GM23338 (cell line): ENCODE data around the gene CTNNAL1. TPM values are rescaled to one million over a fixed set of nuclear protein-coding genes. Genes with fewer than 3 reads are reported as not detected.
"Not testable (repeated sequence)": the region's sequence is repeated elsewhere in the genome, so short reads cannot be mapped to it uniquely, and the experiment has no call there.

Experiments used
- ATAC-seq: fragments of 200-7000 bp; cut with Tn5 transposase; 3 replicates; pipeline ENCODE4 v1.9.1; 2020
- DNase-seq: peaks from one replicate; pipeline ENCODE4 v3.0.0-alpha.2; 2015; ENCODE audit warnings: low spot score
- H2AFZ ChIP-seq: fragments of 200-600 bp; sonication (generic); 2 replicates; pipeline ENCODE4 v1.8.0; 2016; ENCODE audit warnings: antibody characterized with exemption, mild to moderate bottlenecking, moderate library complexity
- H3F3A ChIP-seq: fragments of 200-600 bp; sonication (generic); replicated peaks from 2 replicates; pipeline ENCODE4 v1.8.0; 2017; ENCODE audit warnings: antibody characterized with exemption, mixed run types, low read depth
- H3K27ac ChIP-seq: fragments of 200-600 bp; sonication (generic); 2 replicates; pipeline ENCODE4 v1.6.1; 2016; ENCODE audit warnings: low read depth
- H3K27me3 ChIP-seq: fragments of 200-600 bp; sonication (generic); 2 replicates; pipeline ENCODE4 v1.8.0; 2016; ENCODE audit warnings: mild to moderate bottlenecking, mixed run types, moderate library complexity; ENCODE audit not compliant: insufficient read depth
- H3K36me3 ChIP-seq: fragments of 200-600 bp; sonication (generic); 2 replicates; pipeline ENCODE4 v1.8.0; 2016; ENCODE audit warnings: mild to moderate bottlenecking; ENCODE audit not compliant: insufficient read depth
- H3K4me1 ChIP-seq: fragments of 200-600 bp; sonication (generic); 2 replicates; pipeline ENCODE4 v1.8.0; 2016; ENCODE audit warnings: mild to moderate bottlenecking, moderate library complexity; ENCODE audit not compliant: insufficient read depth
- H3K4me2 ChIP-seq: fragments of 200-600 bp; sonication (generic); 2 replicates; pipeline ENCODE4 v1.7.1; 2017; ENCODE audit warnings: mixed run types
- H3K4me3 ChIP-seq: fragments of 200-600 bp; sonication (generic); 2 replicates; pipeline ENCODE4 v1.6.1; 2016; ENCODE audit warnings: mixed run types
- H3K79me2 ChIP-seq: fragments of 200-600 bp; sonication (generic); replicated peaks from 2 replicates; pipeline ENCODE4 v1.8.0; 2017; ENCODE audit warnings: mild to moderate bottlenecking; ENCODE audit not compliant: insufficient read depth
- H3K9me2 ChIP-seq: fragments of 200-600 bp; sonication (generic); 2 replicates; pipeline ENCODE4 v1.8.0; 2017; ENCODE audit not compliant: insufficient read depth
- H4K20me1 ChIP-seq: fragments of 200-600 bp; sonication (generic); replicated peaks from 2 replicates; pipeline ENCODE4 v1.8.0; 2017; ENCODE audit warnings: mild to moderate bottlenecking; ENCODE audit not compliant: insufficient read depth
- H3K27ac Mint-ChIP-seq: 2 replicates; pipeline ENCODE4 v1.8.0; 2020; ENCODE audit warnings: inconsistent platforms, mild to moderate bottlenecking, moderate library complexity, mixed read lengths
- H3K27me3 Mint-ChIP-seq: 3 replicates; pipeline ENCODE4 v1.8.0; 2022; ENCODE audit warnings: low read depth, mild to moderate bottlenecking, moderate library complexity, mixed read lengths, inconsistent platforms; ENCODE audit not compliant: insufficient read depth, poor library complexity
- H3K36me3 Mint-ChIP-seq: 3 replicates; pipeline ENCODE4 v1.8.0; 2021; ENCODE audit warnings: low read depth, mild to moderate bottlenecking, inconsistent platforms, moderate library complexity, mixed read lengths
- H3K4me1 Mint-ChIP-seq: 3 replicates; pipeline ENCODE4 v1.8.0; 2020; ENCODE audit warnings: mild to moderate bottlenecking, inconsistent platforms, mixed read lengths
- H3K4me3 Mint-ChIP-seq: 3 replicates; pipeline ENCODE4 v1.8.0; 2021; ENCODE audit warnings: moderate library complexity, mild to moderate bottlenecking, inconsistent platforms, mixed read lengths
- H3K9me3 Mint-ChIP-seq: 3 replicates; pipeline ENCODE4 v1.8.0; 2020; ENCODE audit warnings: moderate library complexity, mild to moderate bottlenecking, inconsistent platforms, mixed read lengths
- CREB1 ChIP-seq: fragments of 250-450 bp; sonication (Bioruptor Pico); IDR thresholded peaks from 2 replicates; pipeline ENCODE4 v1.5.0; 2020; ENCODE audit warnings: low read depth, mild to moderate bottlenecking, moderate library complexity
- EZH2 ChIP-seq: fragments of 200-600 bp; sonication (generic); IDR thresholded peaks from one replicate; pipeline ENCODE4 v1.8.0; 2017; ENCODE audit warnings: antibody characterized with exemption, mild to moderate bottlenecking, low read depth; ENCODE audit not compliant: unreplicated experiment
- EZH2phosphoT487 ChIP-seq: fragments of 200-600 bp; sonication (generic); IDR thresholded peaks from one replicate; pipeline ENCODE4 v1.8.1; 2018; ENCODE audit warnings: antibody characterized with exemption; ENCODE audit not compliant: unreplicated experiment
- JUNB ChIP-seq: IDR thresholded peaks from one replicate; pipeline ENCODE4 v1.6.1; 2016; ENCODE audit warnings: antibody characterized with exemption; ENCODE audit not compliant: unreplicated experiment
- POLR2AphosphoS5 ChIP-seq: IDR thresholded peaks from 2 replicates; pipeline ENCODE4 v1.6.1; 2016; ENCODE audit warnings: antibody characterized with exemption, low read depth
- STAT1 ChIP-seq: IDR thresholded peaks from one replicate; pipeline ENCODE4 v1.6.1; 2016; ENCODE audit warnings: antibody characterized with exemption; ENCODE audit not compliant: unreplicated experiment
- ZNF114 ChIP-seq: fragments of 250-450 bp; sonication (Bioruptor Pico); IDR thresholded peaks from 2 replicates; pipeline ENCODE4 v1.5.0; 2020; ENCODE audit warnings: mild to moderate bottlenecking, moderate library complexity
- ZNF331 ChIP-seq: fragments of 250-450 bp; sonication (Bioruptor Pico); IDR thresholded peaks from 2 replicates; pipeline ENCODE4 v1.5.0; 2020; ENCODE audit warnings: low read depth, mild to moderate bottlenecking, moderate library complexity
- ZNF462 ChIP-seq: fragments of 250-450 bp; sonication (Bioruptor Pico); IDR thresholded peaks from 2 replicates; pipeline ENCODE4 v1.5.0; 2020; ENCODE audit warnings: mild to moderate bottlenecking, moderate library complexity
- polyA plus RNA-seq: library from polyadenylated mRNA; unstranded; fragments of >200 nt; fragmentation: Nextera tagmentation; extraction: Ambion mirVana; gene quantifications from 2 replicates; pipeline ENCODE4 v1.2.1, GENCODE V29; 2016
- total RNA-seq: library from RNA; depleted of rRNA; stranded (reverse); fragments of >200 nt; shearing (Covaris generic); gene quantifications from 2 replicates; pipeline ENCODE4 v1.2.3, GENCODE V29; 2014
- TF ChIP-seq, protein P1 (sequence below): IDR thresholded peaks from one replicate; pipeline ENCODE4 v1.6.1; 2018; ENCODE audit warnings: antibody characterized with exemption; ENCODE audit not compliant: unreplicated experiment
- TF ChIP-seq, protein P2 (sequence below): IDR thresholded peaks from 2 replicates; pipeline ENCODE4 v1.6.1; 2016; ENCODE audit warnings: antibody characterized with exemption

Gene CTNNAL1
- total and polyA plus RNA-seq, 2 experiments from 2014 or later: 63.0 to 211 TPM

DNA sequence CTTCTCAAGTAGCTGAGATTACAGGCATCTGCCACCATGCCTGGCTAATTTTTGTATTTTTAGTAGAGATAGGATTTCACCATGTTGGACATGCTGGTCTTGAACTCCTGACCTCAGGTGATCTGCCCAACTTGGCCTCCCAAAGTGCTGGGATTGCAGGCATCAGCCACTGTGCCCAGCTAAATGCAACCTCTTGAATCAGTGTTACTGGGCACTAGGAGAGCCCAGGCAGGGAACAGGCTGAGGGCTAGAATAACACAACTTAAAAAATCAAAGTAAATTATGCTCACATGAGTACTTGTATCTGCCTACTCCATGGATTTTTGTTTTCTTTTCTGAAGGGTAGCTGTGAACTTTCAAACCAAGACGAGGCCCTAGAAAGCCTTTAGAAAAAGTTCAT is 92.9 kb downstream of the CTNNAL1 start:
- not testable (repeated sequence) for H3K9me3 Mint-ChIP-seq, H3K79me2 ChIP-seq, H3K27me3 Mint-ChIP-seq, H2AFZ ChIP-seq, ATAC-seq, H3K9me2 ChIP-seq, H3K4me2 ChIP-seq, H3K4me3 ChIP-seq, H3F3A ChIP-seq, H3K4me3 Mint-ChIP-seq, DNase-seq, H3K4me1 Mint-ChIP-seq, H4K20me1 ChIP-seq, H3K4me1 ChIP-seq, H3K27ac ChIP-seq, H3K27me3 ChIP-seq, H3K27ac Mint-ChIP-seq
- peaks cover 43% of the 10 kb centered on the region for H3K36me3 ChIP-seq
- H3K36me3 Mint-ChIP-seq: peaks cover 45% of the 10 kb centered on the region; the same call in 2 of the 3 replicates

- Mint-ChIP-seq H3K27ac (no peak overlapping the region), H3K4me3 (no peak overlapping the region), H3K36me3 (peaks cover 46% of the 10 kb centered on the region; the same call in 2 of the 3 replicates), H3K27me3 (no peaks in the 10 kb centered on the region), H3K4me1 (no peaks in the 10 kb centered on the region), H3K9me3 (no peaks in the 10 kb centered on the region)
- Histone ChIP-seq H3K36me3 (peaks cover 46% of the 10 kb centered on the region), H2AFZ (no peak overlapping the region), H3K4me2 (no peak overlapping the region), H3K9me2 (no peaks in the 10 kb centered on the region), H3K27ac (no peak overlapping the region), H3K79me2 (no peaks in the 10 kb centered on the region), H3K4me1 (no peaks in the 10 kb centered on the region), H4K20me1 (peaks cover 3% of the 10 kb centered on the region), H3F3A (no peaks in the 10 kb centered on the region), H3K4me3 (no peak overlapping the region), H3K27me3 (no peaks in the 10 kb centered on the region)
- ATAC-seq: no peak
- peak; percentile 7 for DNase-seq
- TF ChIP-seq CREB1 (CRISPR knock-in tag) (no peak), EZH2phosphoT487 (no peak), EZH2 (no peak), ZNF331 (CRISPR knock-in tag) (no peak), JUNB (no peak), STAT1 (no peak), ZNF114 (CRISPR knock-in tag) (no peak), POLR2AphosphoS5 (no peak), ZNF462 (CRISPR knock-in tag) (no peak)
- TF ChIP-seq, protein P1, sequence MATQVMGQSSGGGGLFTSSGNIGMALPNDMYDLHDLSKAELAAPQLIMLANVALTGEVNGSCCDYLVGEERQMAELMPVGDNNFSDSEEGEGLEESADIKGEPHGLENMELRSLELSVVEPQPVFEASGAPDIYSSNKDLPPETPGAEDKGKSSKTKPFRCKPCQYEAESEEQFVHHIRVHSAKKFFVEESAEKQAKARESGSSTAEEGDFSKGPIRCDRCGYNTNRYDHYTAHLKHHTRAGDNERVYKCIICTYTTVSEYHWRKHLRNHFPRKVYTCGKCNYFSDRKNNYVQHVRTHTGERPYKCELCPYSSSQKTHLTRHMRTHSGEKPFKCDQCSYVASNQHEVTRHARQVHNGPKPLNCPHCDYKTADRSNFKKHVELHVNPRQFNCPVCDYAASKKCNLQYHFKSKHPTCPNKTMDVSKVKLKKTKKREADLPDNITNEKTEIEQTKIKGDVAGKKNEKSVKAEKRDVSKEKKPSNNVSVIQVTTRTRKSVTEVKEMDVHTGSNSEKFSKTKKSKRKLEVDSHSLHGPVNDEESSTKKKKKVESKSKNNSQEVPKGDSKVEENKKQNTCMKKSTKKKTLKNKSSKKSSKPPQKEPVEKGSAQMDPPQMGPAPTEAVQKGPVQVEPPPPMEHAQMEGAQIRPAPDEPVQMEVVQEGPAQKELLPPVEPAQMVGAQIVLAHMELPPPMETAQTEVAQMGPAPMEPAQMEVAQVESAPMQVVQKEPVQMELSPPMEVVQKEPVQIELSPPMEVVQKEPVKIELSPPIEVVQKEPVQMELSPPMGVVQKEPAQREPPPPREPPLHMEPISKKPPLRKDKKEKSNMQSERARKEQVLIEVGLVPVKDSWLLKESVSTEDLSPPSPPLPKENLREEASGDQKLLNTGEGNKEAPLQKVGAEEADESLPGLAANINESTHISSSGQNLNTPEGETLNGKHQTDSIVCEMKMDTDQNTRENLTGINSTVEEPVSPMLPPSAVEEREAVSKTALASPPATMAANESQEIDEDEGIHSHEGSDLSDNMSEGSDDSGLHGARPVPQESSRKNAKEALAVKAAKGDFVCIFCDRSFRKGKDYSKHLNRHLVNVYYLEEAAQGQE: no peak
- TF ChIP-seq, protein P2, sequence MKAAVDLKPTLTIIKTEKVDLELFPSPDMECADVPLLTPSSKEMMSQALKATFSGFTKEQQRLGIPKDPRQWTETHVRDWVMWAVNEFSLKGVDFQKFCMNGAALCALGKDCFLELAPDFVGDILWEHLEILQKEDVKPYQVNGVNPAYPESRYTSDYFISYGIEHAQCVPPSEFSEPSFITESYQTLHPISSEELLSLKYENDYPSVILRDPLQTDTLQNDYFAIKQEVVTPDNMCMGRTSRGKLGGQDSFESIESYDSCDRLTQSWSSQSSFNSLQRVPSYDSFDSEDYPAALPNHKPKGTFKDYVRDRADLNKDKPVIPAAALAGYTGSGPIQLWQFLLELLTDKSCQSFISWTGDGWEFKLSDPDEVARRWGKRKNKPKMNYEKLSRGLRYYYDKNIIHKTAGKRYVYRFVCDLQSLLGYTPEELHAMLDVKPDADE: no peak
These were observed 93.8 kb downstream of the CTNNAL1 start for GRCh38 chr9:108919517-108919916.
